AG09309 (cell line): Measurements from ENCODE around the gene MAP3K20.

Experiments
- DNase-seq: peaks from one replicate; pipeline ENCODE4 v3.0.0-alpha.2; 2010; ENCODE audit warnings: low read depth
- H3K4me3 ChIP-seq: 2 replicates; pipeline ENCODE4 v1.5.1; 2011; ENCODE audit warnings: mild to moderate bottlenecking, low read depth, low read length, moderate library complexity; ENCODE audit not compliant: control insufficient read depth
- CTCF ChIP-seq: IDR thresholded peaks from 2 replicates; pipeline ENCODE4 v1.5.1; 2011; ENCODE audit warnings: mild to moderate bottlenecking, low read depth, low read length, inconsistent platforms; ENCODE audit not compliant: insufficient read depth, control insufficient read depth; ENCODE audit errors: missing control alignments

MAP3K20 gene

GRCh38 chr2:173134703-173135102 lies 59.1 kb downstream of the MAP3K20 start:
- no peak for TF ChIP-seq CTCF
- H3K4me3 ChIP-seq, result no peak overlapping the region
- DNase-seq, result peak; percentile 31

- no peak for DNase-seq
- H3K4me3 ChIP-seq, result no peak overlapping the region
- no peak for TF ChIP-seq CTCF
Measured at GRCh38 chr2:173136067-173136466, 60.4 kb downstream of the MAP3K20 start.

- no peak for TF ChIP-seq CTCF
- DNase-seq, result no peak
- H3K4me3 ChIP-seq, result no peak overlapping the region
Measured at GRCh38 chr2:173136599-173136998, 61.0 kb downstream of the MAP3K20 start.

GRCh38 chr2:173137610-173138009 lies 62.0 kb downstream of the MAP3K20 start:
- no peak for TF ChIP-seq CTCF
- H3K4me3 ChIP-seq, result no peak overlapping the region
- DNase-seq, result no peak

GRCh38 chr2:173138962-173139361 lies 63.3 kb downstream of the MAP3K20 start:
- DNase-seq, result no peak

GRCh38 chr2:173141666-173142065 lies 66.0 kb downstream of the MAP3K20 start:
- TF ChIP-seq CTCF, result no peak
- no peak overlapping the region for H3K4me3 ChIP-seq
- no peak for DNase-seq

More at GRCh38 chr2:173138962-173139361, 63.3 kb downstream of the MAP3K20 start:
- no peak for TF ChIP-seq CTCF
- no peak overlapping the region for H3K4me3 ChIP-seq

- no peak overlapping the region for H3K4me3 ChIP-seq
- TF ChIP-seq CTCF, result no peak
- no peak for DNase-seq
Measured at GRCh38 chr2:173145454-173145853, 69.8 kb downstream of the MAP3K20 start.
